Measurements from ENCODE around the gene LMTK2. TPM values are rescaled to one million over a fixed set of nuclear protein-coding genes. Genes with fewer than 3 reads are reported as not detected.

The LMTK2 gene
- total RNA-seq, 1 experiment from 2014 or later, result 4.8 TPM

- H3K9me3 ChIP-seq, result no peaks in the 10 kb centered on the region
- H3K27me3 ChIP-seq, result no peaks in the 10 kb centered on the region
- H3K4me3 ChIP-seq, result no peak overlapping the region
- DNase-seq, result no peak
- H3K36me3 ChIP-seq, result no peaks in the 10 kb centered on the region
Observed at GRCh38 chr7:98244871-98245270, 138.2 kb downstream of the LMTK2 start.

GRCh38 chr7:98248156-98248555 lies 141.5 kb downstream of the LMTK2 start:
- DNase-seq, result no peak
- Histone ChIP-seq H3K9me3 (no peaks in the 10 kb centered on the region), H3K36me3 (no peaks in the 10 kb centered on the region), H3K27me3 (no peaks in the 10 kb centered on the region), H3K4me3 (no peak overlapping the region)

GRCh38 chr7:98249106-98249505 lies 142.4 kb downstream of the LMTK2 start:
- no peaks in the 10 kb centered on the region for H3K36me3 ChIP-seq
- H3K27me3 ChIP-seq, result no peaks in the 10 kb centered on the region
- no peak for DNase-seq

GRCh38 chr7:98250789-98251188 lies 144.1 kb downstream of the LMTK2 start:
- DNase-seq, result no peak
- Histone ChIP-seq H3K36me3 (no peaks in the 10 kb centered on the region), H3K4me3 (no peak overlapping the region), H3K27me3 (no peaks in the 10 kb centered on the region), H3K9me3 (no peaks in the 10 kb centered on the region)

More at GRCh38 chr7:98249106-98249505, 142.4 kb downstream of the LMTK2 start:
- Histone ChIP-seq H3K4me3 (no peak overlapping the region), H3K9me3 (no peaks in the 10 kb centered on the region)

- no peak for DNase-seq
- H3K9me3 ChIP-seq, result no peaks in the 10 kb centered on the region
- no peaks in the 10 kb centered on the region for H3K27me3 ChIP-seq
- H3K4me3 ChIP-seq, result peak overlapping the region; percentile 83
- no peaks in the 10 kb centered on the region for H3K36me3 ChIP-seq
Observed at GRCh38 chr7:98251231-98251600, 144.6 kb downstream of the LMTK2 start.

- peak; percentile 90 for DNase-seq
- H3K27me3 ChIP-seq, result no peaks in the 10 kb centered on the region
- peak within 1 kb of the TSS; percentile 83 for H3K4me3 ChIP-seq
- no peaks in the 10 kb centered on the region for H3K36me3 ChIP-seq
- H3K9me3 ChIP-seq, result no peaks in the 10 kb centered on the region
Observed at GRCh38 chr7:98251601-98252424, 145.2 kb downstream of the LMTK2 start, which contains the start of gene TECPR1. Gene TECPR1 (minus strand): TSS chr7:98252232. CDS start chr7:98246146, 6,086 bp downstream.

- no peaks in the 10 kb centered on the region for H3K36me3 ChIP-seq
- no peak for DNase-seq
- no peaks in the 10 kb centered on the region for H3K27me3 ChIP-seq
Observed at GRCh38 chr7:98252425-98253054, 145.9 kb downstream of the LMTK2 start.

GRCh38 chr7:98254516-98254915 lies 147.9 kb downstream of the LMTK2 start:
- no peak overlapping the region for H3K4me3 ChIP-seq
- H3K27me3 ChIP-seq, result no peaks in the 10 kb centered on the region
- no peaks in the 10 kb centered on the region for H3K36me3 ChIP-seq
- H3K9me3 ChIP-seq, result no peaks in the 10 kb centered on the region
- DNase-seq, result no peak

More at GRCh38 chr7:98252425-98253054, 145.9 kb downstream of the LMTK2 start:
- H3K4me3 ChIP-seq, result peak overlapping the region; percentile 83
- H3K9me3 ChIP-seq, result no peaks in the 10 kb centered on the region

GRCh38 chr7:98254951-98255610 lies 148.4 kb downstream of the LMTK2 start:
- Histone ChIP-seq H3K9me3 (no peaks in the 10 kb centered on the region), H3K4me3 (no peak overlapping the region), H3K36me3 (no peaks in the 10 kb centered on the region), H3K27me3 (no peaks in the 10 kb centered on the region)
- DNase-seq, result no peak

- no peak for DNase-seq
Observed at GRCh38 chr7:98256431-98256830, 149.8 kb downstream of the LMTK2 start.

GRCh38 chr7:98257701-98258100 lies 151.0 kb downstream of the LMTK2 start:
- no peaks in the 10 kb centered on the region for H3K36me3 ChIP-seq
- H3K9me3 ChIP-seq, result no peaks in the 10 kb centered on the region
- no peak overlapping the region for H3K4me3 ChIP-seq
- DNase-seq, result no peak
- no peaks in the 10 kb centered on the region for H3K27me3 ChIP-seq

More at GRCh38 chr7:98256431-98256830, 149.8 kb downstream of the LMTK2 start:
- Histone ChIP-seq H3K9me3 (no peaks in the 10 kb centered on the region), H3K4me3 (no peak overlapping the region), H3K36me3 (no peaks in the 10 kb centered on the region), H3K27me3 (no peaks in the 10 kb centered on the region)

Other genes starting within 250 kb of the LMTK2 start
- gene ASNS, start 234.5 kb upstream of the LMTK2 start, total RNA-seq (2014; rRNA removed; shearing (Covaris generic); ENCODE audit: low replicate concordance), result 40.6 and 58.3 TPM in 2 replicates
- gene OCM2, start 116.7 kb upstream of the LMTK2 start, total RNA-seq (2014; rRNA removed; shearing (Covaris generic); ENCODE audit: low replicate concordance), result not detected in 2 replicates
- gene BHLHA15, start 104.6 kb downstream of the LMTK2 start, total RNA-seq (2014; rRNA removed; shearing (Covaris generic); ENCODE audit: low replicate concordance), result 0.74 TPM in 1 of 2 replicates, not detected in the other
- 4.8 and 9.5 TPM in 2 replicates for gene TECPR1, start 145.4 kb downstream of the LMTK2 start, total RNA-seq (2014; rRNA removed; shearing (Covaris generic); ENCODE audit: low replicate concordance)
- 12.5 and 37.3 TPM in 2 replicates for gene BRI3, start 174.8 kb downstream of the LMTK2 start, total RNA-seq (2014; rRNA removed; shearing (Covaris generic); ENCODE audit: low replicate concordance)